Karpas-422 (cell line): Measurements from ENCODE around the gene EEF2K. TPM values are rescaled to one million over a fixed set of nuclear protein-coding genes. Genes with fewer than 3 reads are reported as not detected.

Source experiments
- DNase-seq: peaks from one replicate; pipeline ENCODE4 v3.0.0-alpha.2; 2015
- H2AFZ ChIP-seq: fragments of 200-600 bp; sonication (generic); 2 replicates; pipeline ENCODE4 v1.6.1; 2014; ENCODE audit warnings: antibody characterized with exemption, low read length, mixed read lengths
- H3K27ac ChIP-seq: fragments of 200-600 bp; sonication (generic); 2 replicates; pipeline ENCODE4 v1.5.1; 2014; ENCODE audit warnings: mild to moderate bottlenecking, low read length, moderate library complexity
- H3K27me3 ChIP-seq: fragments of 200-600 bp; sonication (generic); 2 replicates; pipeline ENCODE4 v1.6.1; 2014; ENCODE audit warnings: low read length, mixed read lengths
- H3K36me3 ChIP-seq: fragments of 200-600 bp; sonication (generic); 2 replicates; pipeline ENCODE4 v1.6.1; 2014; ENCODE audit warnings: low read length, mixed read lengths; ENCODE audit not compliant: insufficient read depth
- H3K4me1 ChIP-seq: fragments of 200-600 bp; sonication (generic); 2 replicates; pipeline ENCODE4 v1.6.1; 2014; ENCODE audit warnings: mild to moderate bottlenecking, low read length, mixed read lengths
- H3K4me2 ChIP-seq: fragments of 200-600 bp; sonication (generic); 2 replicates; pipeline ENCODE4 v1.6.1; 2014; ENCODE audit warnings: low read length, low read depth, mild to moderate bottlenecking; ENCODE audit not compliant: poor library complexity, severe bottlenecking
- H3K4me3 ChIP-seq: fragments of 200-600 bp; sonication (generic); 2 replicates; pipeline ENCODE4 v1.5.1; 2014; ENCODE audit warnings: mild to moderate bottlenecking, antibody characterized with exemption, low read length, mixed read lengths
- H3K79me2 ChIP-seq: fragments of 200-600 bp; sonication (generic); 2 replicates; pipeline ENCODE4 v1.6.1; 2014; ENCODE audit warnings: mild to moderate bottlenecking, low read length, mixed read lengths
- H3K9ac ChIP-seq: fragments of 200-600 bp; sonication (generic); 2 replicates; pipeline ENCODE4 v1.6.0; 2014; ENCODE audit warnings: low read length
- H3K9me2 ChIP-seq: fragments of 200-600 bp; sonication (generic), shearing (Covaris generic); replicated peaks from 2 replicates; pipeline ENCODE4 v1.6.0; 2014; ENCODE audit warnings: mild to moderate bottlenecking, low read length, moderate library complexity; ENCODE audit not compliant: insufficient read depth
- H3K9me3 ChIP-seq: fragments of 300-700, 200-600 bp; sonication (generic); 2 replicates; pipeline ENCODE4 v1.6.1; 2014; ENCODE audit warnings: low read length, mixed read lengths
- H4K20me1 ChIP-seq: fragments of 200-600 bp; sonication (generic); 2 replicates; pipeline ENCODE4 v1.6.1; 2014; ENCODE audit warnings: mild to moderate bottlenecking, antibody characterized with exemption, low read length, low read depth; ENCODE audit not compliant: insufficient read depth
- total RNA-seq: library from RNA; depleted of rRNA; stranded (reverse); fragments of >200 nt; shearing (Covaris generic); gene quantifications from 2 replicates; pipeline ENCODE4 v1.2.3, GENCODE V29; 2014; ENCODE audit warnings: low replicate concordance

Gene EEF2K
- total RNA-seq, 1 experiment from 2014 or later = 16.0 TPM

- H3K9me2 ChIP-seq = no peaks in the 10 kb centered on the region
- peaks cover 30% of the 10 kb centered on the region for H3K36me3 ChIP-seq
- H3K9ac ChIP-seq = no peak overlapping the region
- no peak overlapping the region for H3K4me3 ChIP-seq
- H3K4me1 ChIP-seq = no peaks in the 10 kb centered on the region
- H3K79me2 ChIP-seq = no peaks in the 10 kb centered on the region
- DNase-seq = no peak
- H3K27ac ChIP-seq = no peak overlapping the region
- H3K4me2 ChIP-seq = no peak overlapping the region
- no peaks in the 10 kb centered on the region for H4K20me1 ChIP-seq
- H3K27me3 ChIP-seq = no peaks in the 10 kb centered on the region
- no peak overlapping the region for H2AFZ ChIP-seq
- no peaks in the 10 kb centered on the region for H3K9me3 ChIP-seq
These were observed 67.0 kb downstream of the EEF2K start for GRCh38 chr16:22272870-22273650.

GRCh38 chr16:22274916-22275315, 68.8 kb downstream of the EEF2K start:
- no peak overlapping the region for H3K4me2 ChIP-seq
- no peaks in the 10 kb centered on the region for H3K9me3 ChIP-seq
- no peaks in the 10 kb centered on the region for H3K27me3 ChIP-seq
- no peak overlapping the region for H2AFZ ChIP-seq
- no peak overlapping the region for H3K4me3 ChIP-seq
- no peaks in the 10 kb centered on the region for H3K4me1 ChIP-seq
- peaks cover 28% of the 10 kb centered on the region for H3K36me3 ChIP-seq
- no peak overlapping the region for H3K9ac ChIP-seq
- no peak overlapping the region for H3K27ac ChIP-seq
- no peak for DNase-seq
- H3K9me2 ChIP-seq = no peaks in the 10 kb centered on the region
- H3K79me2 ChIP-seq = no peaks in the 10 kb centered on the region
- H4K20me1 ChIP-seq = no peaks in the 10 kb centered on the region

- H3K27me3 ChIP-seq = no peaks in the 10 kb centered on the region
- H4K20me1 ChIP-seq = no peaks in the 10 kb centered on the region
- no peaks in the 10 kb centered on the region for H3K9me2 ChIP-seq
- H3K36me3 ChIP-seq = peaks cover 39% of the 10 kb centered on the region
- no peak overlapping the region for H3K9ac ChIP-seq
- H2AFZ ChIP-seq = no peak overlapping the region
- H3K27ac ChIP-seq = no peak overlapping the region
- no peak for DNase-seq
- no peak overlapping the region for H3K4me2 ChIP-seq
- no peaks in the 10 kb centered on the region for H3K79me2 ChIP-seq
- no peaks in the 10 kb centered on the region for H3K4me1 ChIP-seq
- no peaks in the 10 kb centered on the region for H3K9me3 ChIP-seq
- H3K4me3 ChIP-seq = no peak overlapping the region
These were observed 72.6 kb downstream of the EEF2K start for GRCh38 chr16:22278441-22279230.

- Histone ChIP-seq H4K20me1 (no peaks in the 10 kb centered on the region), H3K4me1 (no peaks in the 10 kb centered on the region), H3K27me3 (no peaks in the 10 kb centered on the region), H3K79me2 (no peaks in the 10 kb centered on the region), H3K9me2 (no peaks in the 10 kb centered on the region), H3K4me2 (no peak overlapping the region), H3K9me3 (no peaks in the 10 kb centered on the region), H3K4me3 (no peak overlapping the region), H3K27ac (no peak overlapping the region), H3K36me3 (peaks cover 32% of the 10 kb centered on the region), H2AFZ (no peak overlapping the region), H3K9ac (no peak overlapping the region)
- DNase-seq = no peak
These were observed 76.3 kb downstream of the EEF2K start for GRCh38 chr16:22282254-22282892.

GRCh38 chr16:22284637-22285036, 78.6 kb downstream of the EEF2K start:
- no peak overlapping the region for H2AFZ ChIP-seq
- H3K9me3 ChIP-seq = no peaks in the 10 kb centered on the region
- no peaks in the 10 kb centered on the region for H3K9me2 ChIP-seq
- no peak for DNase-seq
- H3K79me2 ChIP-seq = no peaks in the 10 kb centered on the region
- no peak overlapping the region for H3K4me3 ChIP-seq
- H4K20me1 ChIP-seq = no peaks in the 10 kb centered on the region
- H3K36me3 ChIP-seq = peaks cover 32% of the 10 kb centered on the region
- H3K4me1 ChIP-seq = no peaks in the 10 kb centered on the region
- no peak overlapping the region for H3K27ac ChIP-seq
- H3K9ac ChIP-seq = no peak overlapping the region
- H3K27me3 ChIP-seq = no peaks in the 10 kb centered on the region
- no peak overlapping the region for H3K4me2 ChIP-seq

GRCh38 chr16:22285080-22285479, 79.0 kb downstream of the EEF2K start:
- Histone ChIP-seq H3K27ac (no peak overlapping the region), H3K4me2 (no peak overlapping the region), H3K9ac (no peak overlapping the region), H3K79me2 (no peaks in the 10 kb centered on the region), H3K9me2 (no peaks in the 10 kb centered on the region), H3K9me3 (no peaks in the 10 kb centered on the region), H3K27me3 (no peaks in the 10 kb centered on the region), H3K4me3 (no peak overlapping the region), H2AFZ (no peak overlapping the region), H4K20me1 (no peaks in the 10 kb centered on the region), H3K36me3 (peaks cover 30% of the 10 kb centered on the region), H3K4me1 (no peaks in the 10 kb centered on the region)
- DNase-seq = no peak

- H3K9me2 ChIP-seq = no peaks in the 10 kb centered on the region
- no peak overlapping the region for H3K4me2 ChIP-seq
- no peak overlapping the region for H3K9ac ChIP-seq
- no peak for DNase-seq
- H3K36me3 ChIP-seq = no peaks in the 10 kb centered on the region; the same call in 1 of the 2 replicates
- no peaks in the 10 kb centered on the region for H3K9me3 ChIP-seq
- H3K4me1 ChIP-seq = peaks cover 4% of the 10 kb centered on the region
- H4K20me1 ChIP-seq = no peaks in the 10 kb centered on the region
- no peak overlapping the region; the same call in 1 of the 2 replicates for H3K27ac ChIP-seq
- H3K79me2 ChIP-seq = no peaks in the 10 kb centered on the region
- no peaks in the 10 kb centered on the region for H3K27me3 ChIP-seq
- no peak overlapping the region for H3K4me3 ChIP-seq
- no peak overlapping the region for H2AFZ ChIP-seq
These were observed 84.9 kb downstream of the EEF2K start for GRCh38 chr16:22291020-22291419.

GRCh38 chr16:22291860-22292318, 85.8 kb downstream of the EEF2K start:
- H2AFZ ChIP-seq = no peak overlapping the region

More at GRCh38 chr16:22291860-22292318, 85.8 kb downstream of the EEF2K start:
- Histone ChIP-seq H3K4me3 (no peak overlapping the region), H3K4me1 (peaks cover 11% of the 10 kb centered on the region), H3K27me3 (no peaks in the 10 kb centered on the region), H3K9me2 (no peaks in the 10 kb centered on the region), H3K9ac (no peak overlapping the region; the same call in 1 of the 2 replicates), H3K4me2 (no peak overlapping the region), H4K20me1 (no peaks in the 10 kb centered on the region), H3K27ac (peak overlapping the region; percentile 66; the same call in 1 of the 2 replicates), H3K36me3 (no peaks in the 10 kb centered on the region), H3K9me3 (no peaks in the 10 kb centered on the region), H3K79me2 (no peaks in the 10 kb centered on the region)
- DNase-seq = no peak
